ENCODE measurements around the gene UBE2L5. TPM values are rescaled to one million over a fixed set of nuclear protein-coding genes. Genes with fewer than 3 reads are reported as not detected.
A peak's percentile ranks its signal among the peaks of the same experiment; 100 is the strongest.

The UBE2L5 gene
- total RNA-seq, 3 donors from 2014 or later (not counting 1 experiment from before 2014, with no cell fraction given): not detected

GRCh38 chr13:30429721-30430694 is 7.7 kb downstream of the UBE2L5 start:
- no peak overlapping the region for H3K27ac ChIP-seq (ENCODE audit: low read length)
- no peak overlapping the region for H3K4me3 ChIP-seq (ENCODE audit: low read length)
- no peak overlapping the region for H3K27ac Mint-ChIP-seq
- no peak for TF ChIP-seq CTCF (IDR thresholded peaks at IDR 0.05)
- DNase-seq: no peak
- H3K4me3 Mint-ChIP-seq: no peak overlapping the region
- no peaks in the 10 kb centered on the region for H3K36me3 Mint-ChIP-seq
- intact Hi-C loops (cut with micrococcal nuclease): no loop called here
- no peaks in the 10 kb centered on the region for H3K4me1 ChIP-seq (ENCODE audit: control insufficient read depth, insufficient read depth, low read length)
- peaks cover 0 to 5% of the 10 kb centered on the region in 2 donors for H3K4me1 Mint-ChIP-seq
- H3K9me3 Mint-ChIP-seq: no peaks in the 10 kb centered on the region
- H3K27me3 ChIP-seq (ENCODE audit: control insufficient read depth, insufficient read depth, low read length): no peaks in the 10 kb centered on the region
- peak in 1 of 3 donors; percentile 49 for ATAC-seq
- H3K9me3 ChIP-seq (ENCODE audit: control insufficient read depth, insufficient read depth, low read length): no peaks in the 10 kb centered on the region
- 52% methylated on average over 4 of the region's 6 CpGs for WGBS (ENCODE audit: insufficient coverage)
- H3K27me3 Mint-ChIP-seq (ENCODE audit: low read depth in 2 of 2): peaks cover 5 to 18% of the 10 kb centered on the region in 2 donors
- H3K36me3 ChIP-seq (ENCODE audit: control insufficient read depth, insufficient read depth, low read length): no peaks in the 10 kb centered on the region

GRCh38 chr13:30431269-30431940 is 9.1 kb downstream of the UBE2L5 start:
- peaks cover 5 to 25% of the 10 kb centered on the region in 2 donors for H3K27me3 Mint-ChIP-seq (ENCODE audit: low read depth in 2 of 2)
- Histone ChIP-seq H3K27me3 (ENCODE audit: control insufficient read depth, insufficient read depth, low read length) (no peaks in the 10 kb centered on the region), H3K4me1 (ENCODE audit: control insufficient read depth, insufficient read depth, low read length) (no peaks in the 10 kb centered on the region), H3K36me3 (ENCODE audit: control insufficient read depth, insufficient read depth, low read length) (no peaks in the 10 kb centered on the region), H3K4me3 (ENCODE audit: low read length) (no peak overlapping the region), H3K9me3 (ENCODE audit: control insufficient read depth, insufficient read depth, low read length) (no peaks in the 10 kb centered on the region), H3K27ac (ENCODE audit: low read length) (no peak overlapping the region)
- no peak for TF ChIP-seq CTCF (IDR thresholded peaks at IDR 0.05)
- no peak for DNase-seq
- H3K4me1 Mint-ChIP-seq: peaks cover 0 to 5% of the 10 kb centered on the region in 2 donors
- no peak overlapping the region for H3K27ac Mint-ChIP-seq
- H3K36me3 Mint-ChIP-seq: no peaks in the 10 kb centered on the region
- H3K4me3 Mint-ChIP-seq: no peak overlapping the region
- H3K9me3 Mint-ChIP-seq: no peaks in the 10 kb centered on the region
- intact Hi-C loops (cut with micrococcal nuclease): no loop called here
- WGBS (ENCODE audit: insufficient coverage): 100% methylated on average over 1 of the region's 2 CpGs
- ATAC-seq: no peak

- H3K4me1 ChIP-seq (ENCODE audit: control insufficient read depth, insufficient read depth, low read length): no peaks in the 10 kb centered on the region
- no peak for ATAC-seq
- peaks cover under 1 to 1% of the 10 kb centered on the region in 2 donors for H3K4me1 Mint-ChIP-seq
- H3K9me3 ChIP-seq (ENCODE audit: control insufficient read depth, insufficient read depth, low read length): no peaks in the 10 kb centered on the region
- 90% methylated on average over 2 of the region's 3 CpGs for WGBS (ENCODE audit: insufficient coverage)
- H3K36me3 ChIP-seq (ENCODE audit: control insufficient read depth, insufficient read depth, low read length): no peaks in the 10 kb centered on the region
- H3K27me3 Mint-ChIP-seq (ENCODE audit: low read depth in 2 of 2): peaks cover 8 to 14% of the 10 kb centered on the region in 2 donors
- no peak overlapping the region for H3K27ac Mint-ChIP-seq
- no peak overlapping the region for H3K4me3 ChIP-seq (ENCODE audit: low read length)
- intact Hi-C loops (cut with micrococcal nuclease): no loop called here
- no peak overlapping the region for H3K27ac ChIP-seq (ENCODE audit: low read length)
- DNase-seq: no peak
- no peak overlapping the region for H3K4me3 Mint-ChIP-seq
- no peaks in the 10 kb centered on the region for H3K27me3 ChIP-seq (ENCODE audit: control insufficient read depth, insufficient read depth, low read length)
- no peaks in the 10 kb centered on the region for H3K9me3 Mint-ChIP-seq
- no peak for TF ChIP-seq CTCF (IDR thresholded peaks at IDR 0.05)
- H3K36me3 Mint-ChIP-seq: no peaks in the 10 kb centered on the region
These were observed 13.7 kb downstream of the UBE2L5 start for GRCh38 chr13:30435911-30436451.

All from natural killer cell (primary cell).